Adrenal gland (tissue), 5 donors: ENCODE measurements around the gene ALG12.

Source experiments
- CTCF ChIP-seq, 6 experiments: fragments of 450-650 bp in 4 of 6; fragments of 200-600 bp in 2 of 6; sonication (generic) in 1 of 6; IDR thresholded peaks; 1 replicate in 5 of 6; 2 replicates in 1 of 6; pipeline versions ENCODE4 v1.5.1 to v1.8.0; 2016 to 2021; ENCODE audit warnings: antibody characterized with exemption in 6 of 6, mild to moderate bottlenecking in 2 of 6, moderate library complexity in 1 of 6
- POLR2A ChIP-seq, 2 donors: fragments of 450-650 bp; IDR thresholded peaks; one replicate each; pipeline ENCODE4 v1.6.1; 2017; ENCODE audit warnings: antibody characterized with exemption in 2 of 2, mild to moderate bottlenecking in 2 of 2, moderate library complexity in 1 of 2
- donor health status: DM: no; HTN: no; CAD: no.

- TF ChIP-seq CTCF (IDR thresholded peaks at IDR 0.05) (no peak), POLR2A (IDR thresholded peaks at IDR 0.05) (no peak)
These were observed 28.5 kb upstream of the ALG12 start for GRCh38 chr22:49946612-49947295.
